ENCODE measurements around the gene BTG3. TPM values are rescaled to one million over a fixed set of nuclear protein-coding genes. Genes with fewer than 3 reads are reported as not detected.

The BTG3 gene
- total and polyA plus RNA-seq, 2 experiments from 2014 or later, result 43.6 to 43.7 TPM

DNA sequence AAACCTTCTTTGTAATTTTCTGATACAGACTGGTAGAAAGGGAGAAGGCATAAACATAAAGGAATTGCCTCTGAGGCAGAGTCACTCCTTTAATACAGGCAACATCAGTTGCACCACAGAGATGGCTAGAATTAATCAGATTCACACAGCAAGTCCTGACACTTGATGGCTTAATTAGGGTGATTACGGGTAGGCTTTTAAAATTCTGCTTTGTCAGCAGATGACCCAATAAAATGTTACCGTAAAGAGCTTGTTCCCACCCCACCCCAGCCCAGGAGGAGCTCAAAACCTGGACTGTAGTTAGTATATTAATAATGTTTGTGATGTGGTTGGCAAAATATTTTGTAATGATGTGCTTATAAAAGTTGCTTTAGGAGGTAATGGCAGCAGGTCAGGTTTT lies 9.3 kb upstream of the BTG3 start:
- TF ChIP-seq, protein P1, sequence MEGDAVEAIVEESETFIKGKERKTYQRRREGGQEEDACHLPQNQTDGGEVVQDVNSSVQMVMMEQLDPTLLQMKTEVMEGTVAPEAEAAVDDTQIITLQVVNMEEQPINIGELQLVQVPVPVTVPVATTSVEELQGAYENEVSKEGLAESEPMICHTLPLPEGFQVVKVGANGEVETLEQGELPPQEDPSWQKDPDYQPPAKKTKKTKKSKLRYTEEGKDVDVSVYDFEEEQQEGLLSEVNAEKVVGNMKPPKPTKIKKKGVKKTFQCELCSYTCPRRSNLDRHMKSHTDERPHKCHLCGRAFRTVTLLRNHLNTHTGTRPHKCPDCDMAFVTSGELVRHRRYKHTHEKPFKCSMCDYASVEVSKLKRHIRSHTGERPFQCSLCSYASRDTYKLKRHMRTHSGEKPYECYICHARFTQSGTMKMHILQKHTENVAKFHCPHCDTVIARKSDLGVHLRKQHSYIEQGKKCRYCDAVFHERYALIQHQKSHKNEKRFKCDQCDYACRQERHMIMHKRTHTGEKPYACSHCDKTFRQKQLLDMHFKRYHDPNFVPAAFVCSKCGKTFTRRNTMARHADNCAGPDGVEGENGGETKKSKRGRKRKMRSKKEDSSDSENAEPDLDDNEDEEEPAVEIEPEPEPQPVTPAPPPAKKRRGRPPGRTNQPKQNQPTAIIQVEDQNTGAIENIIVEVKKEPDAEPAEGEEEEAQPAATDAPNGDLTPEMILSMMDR (IDR thresholded peaks at IDR 0.05; ENCODE audit: low read depth, low read length), result no peak
- H3K9me3 ChIP-seq (ENCODE audit: low read depth), result no peaks in the 10 kb centered on the region
- no peak for DNase-seq (ENCODE audit: low read depth in 1 of 2, low spot score in 1 of 2)
- no peaks in the 10 kb centered on the region for H3K36me3 ChIP-seq
- no peaks in the 10 kb centered on the region for H3K27me3 ChIP-seq
- H3K4me3 ChIP-seq, result no peak overlapping the region
- H3K27ac ChIP-seq, result no peak overlapping the region
- peaks cover 4% of the 10 kb centered on the region for H3K4me1 ChIP-seq (ENCODE audit: low read depth)

DNA sequence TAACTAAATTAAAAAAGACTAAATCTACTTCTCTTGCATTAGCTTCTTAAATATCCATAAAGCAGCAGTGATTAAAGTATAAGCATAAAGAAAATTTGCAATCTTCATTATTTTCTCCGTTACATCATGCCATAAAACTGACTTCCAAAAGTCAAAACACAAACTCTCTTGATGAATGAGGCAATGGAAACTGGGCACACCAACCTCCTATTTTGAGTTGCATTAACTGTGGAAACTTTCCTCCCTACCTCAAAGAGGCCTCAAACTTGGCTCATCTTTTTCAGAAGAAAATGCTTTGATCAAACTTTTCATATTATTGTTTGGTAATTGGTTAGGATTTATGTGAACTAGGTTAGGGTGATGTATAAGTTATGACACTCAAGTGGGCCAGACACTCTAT lies 4.1 kb upstream of the BTG3 start:
- H3K9me3 ChIP-seq (ENCODE audit: low read depth), result no peaks in the 10 kb centered on the region
- H3K4me3 ChIP-seq, result no peak overlapping the region
- H3K27ac ChIP-seq, result no peak overlapping the region
- TF ChIP-seq, protein P1 (IDR thresholded peaks at IDR 0.05; ENCODE audit: low read depth, low read length), result no peak
- no peaks in the 10 kb centered on the region for H3K4me1 ChIP-seq (ENCODE audit: low read depth)
- no peaks in the 10 kb centered on the region for H3K27me3 ChIP-seq
- DNase-seq (ENCODE audit: low read depth in 1 of 2, low spot score in 1 of 2), result no peak
- H3K36me3 ChIP-seq, result no peaks in the 10 kb centered on the region

DNA sequence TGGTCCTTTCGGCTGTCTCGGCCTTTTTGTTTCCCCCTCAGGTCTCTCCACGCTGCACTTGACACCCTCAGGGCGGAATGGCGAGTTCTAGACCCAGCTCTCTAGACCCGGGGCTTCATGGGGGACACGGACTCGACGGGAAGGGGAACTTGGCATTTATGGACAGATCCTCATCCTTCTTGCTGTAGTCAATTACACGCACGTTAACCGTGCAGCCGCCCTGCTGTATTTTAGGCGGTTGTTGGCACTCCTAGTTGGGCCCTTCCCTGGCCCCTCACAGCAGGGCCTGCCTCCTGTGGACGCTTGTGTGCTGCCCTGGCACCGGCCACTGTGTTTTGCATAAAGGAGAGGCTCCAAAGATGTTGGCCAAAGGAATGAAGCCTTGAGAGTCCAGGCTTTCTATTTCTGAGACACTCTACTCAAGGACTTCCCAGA lies 558 bp upstream of the BTG3 start:
- H3K27me3 ChIP-seq, result no peaks in the 10 kb centered on the region
- no peaks in the 10 kb centered on the region for H3K9me3 ChIP-seq (ENCODE audit: low read depth)
- peak in 1 of 2 donors; percentile 40 for DNase-seq (ENCODE audit: low read depth in 1 of 2, low spot score in 1 of 2)
- H3K4me3 ChIP-seq, result peak overlapping the region; percentile 96
- H3K4me1 ChIP-seq (ENCODE audit: low read depth), result peaks cover 7% of the 10 kb centered on the region
- H3K27ac ChIP-seq, result no peak overlapping the region
- no peaks in the 10 kb centered on the region for H3K36me3 ChIP-seq
- TF ChIP-seq, protein P1 (IDR thresholded peaks at IDR 0.05; ENCODE audit: low read depth, low read length), result no peak

DNA sequence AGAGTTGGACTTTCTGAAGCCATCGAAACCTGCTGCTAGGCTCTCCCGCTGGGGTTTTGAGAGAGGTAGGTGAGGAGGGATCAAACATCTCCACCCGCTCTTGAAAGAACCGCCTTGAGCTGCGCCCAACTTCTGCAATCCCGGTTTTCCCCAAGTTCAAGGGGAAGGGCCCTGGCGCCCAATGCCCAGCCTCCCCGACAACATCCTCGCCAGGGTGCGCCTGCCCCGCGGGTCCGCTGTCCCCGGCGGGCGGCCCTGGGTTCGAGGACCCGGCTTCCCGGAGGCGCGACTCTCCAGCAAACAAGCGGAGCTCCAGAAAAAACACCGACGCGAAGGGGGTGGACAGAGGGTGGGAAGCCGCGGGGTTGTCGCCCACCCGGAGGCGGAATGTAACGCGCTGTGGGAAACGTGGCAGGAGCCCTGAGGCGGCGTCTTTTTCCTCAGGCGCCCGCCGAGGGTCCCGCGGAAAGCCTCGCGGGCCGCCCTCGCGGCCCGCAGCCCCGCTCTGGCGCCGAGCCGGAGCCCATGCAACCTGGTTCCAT lies 607 bp downstream of the BTG3 start:
- peak overlapping the region; percentile 60 for H3K27ac ChIP-seq
- peak; percentile 21 to 59 for DNase-seq (ENCODE audit: low read depth in 1 of 2, low spot score in 1 of 2)

GRCh38 chr21:17611414-17612022 lies 1.2 kb downstream of the BTG3 start:
- Histone ChIP-seq H3K4me1 (ENCODE audit: low read depth) (peaks cover 7% of the 10 kb centered on the region), H3K27ac (no peak overlapping the region), H3K9me3 (ENCODE audit: low read depth) (no peaks in the 10 kb centered on the region), H3K4me3 (peak overlapping the region; percentile 96), H3K36me3 (no peaks in the 10 kb centered on the region), H3K27me3 (no peaks in the 10 kb centered on the region)
- TF ChIP-seq, protein P1 (IDR thresholded peaks at IDR 0.05; ENCODE audit: low read depth, low read length), result no peak
- peak; percentile 61 to 94 for DNase-seq (ENCODE audit: low read depth in 1 of 2, low spot score in 1 of 2)

More for the DNA sequence above, 607 bp downstream of the BTG3 start:
- Histone ChIP-seq H3K4me3 (peak overlapping the region; percentile 96), H3K4me1 (ENCODE audit: low read depth) (peaks cover 7% of the 10 kb centered on the region), H3K36me3 (no peaks in the 10 kb centered on the region), H3K27me3 (no peaks in the 10 kb centered on the region), H3K9me3 (ENCODE audit: low read depth) (no peaks in the 10 kb centered on the region)
- TF ChIP-seq, protein P1 (IDR thresholded peaks at IDR 0.05; ENCODE audit: low read depth, low read length), result no peak
